Astrocyte of the spinal cord (primary cell): ENCODE measurements around the gene PCDHB4.
A peak's percentile ranks its signal among the peaks of the same experiment; 100 is the strongest.
"Not testable (repeated sequence)": the region's sequence is repeated elsewhere in the genome, so short reads cannot be mapped to it uniquely, and the experiment has no call there.

ENCODE experiments used
- DNase-seq: peaks from one replicate; pipeline ENCODE4 v3.0.0; 2011; ENCODE audit warnings: low read depth, low spot score
- H3K4me3 ChIP-seq: 2 replicates; pipeline ENCODE4 v1.5.1; 2011; ENCODE audit warnings: low read depth, mild to moderate bottlenecking, low read length, moderate library complexity
- CTCF ChIP-seq: IDR thresholded peaks from 2 replicates; pipeline ENCODE4 v1.5.1; 2012; ENCODE audit warnings: low read depth, mild to moderate bottlenecking, low read length, inconsistent platforms
- in situ Hi-C: cut with HindIII; loops from 2 replicates; pipeline ENCODE4 v1.10.0; 2017; ENCODE audit warnings: low sequenced_read_pairs

Gene PCDHB4

GRCh38 chr5:141100243-141100805 is 21.3 kb upstream of the PCDHB4 start, which contains the start of gene PCDHB3:
Gene PCDHB3, plus strand, starts transcription at chr5:141100473. Its CDS starts 177 bp downstream, at chr5:141100650.
- in situ Hi-C loops, result no loop called here
- H3K4me3 ChIP-seq, result no peak within 1 kb of the TSS
- DNase-seq, result peak; percentile 5
- peak; percentile 22 for TF ChIP-seq CTCF

GRCh38 chr5:141101059-141101458 is 20.6 kb upstream of the PCDHB4 start:
- TF ChIP-seq CTCF, result no peak
- in situ Hi-C loops, result no loop called here
- H3K4me3 ChIP-seq, result no peak overlapping the region

GRCh38 chr5:141102070-141102469 is 19.5 kb upstream of the PCDHB4 start:
- H3K4me3 ChIP-seq, DNase-seq, in situ Hi-C loops: not testable (repeated sequence)

More at GRCh38 chr5:141101059-141101458, 20.6 kb upstream of the PCDHB4 start:
- no peak for DNase-seq

- DNase-seq, H3K4me3 ChIP-seq, in situ Hi-C loops: not testable (repeated sequence)
Measured at GRCh38 chr5:141102471-141102870, 19.1 kb upstream of the PCDHB4 start.

GRCh38 chr5:141105350-141105749 is 16.3 kb upstream of the PCDHB4 start:
- in situ Hi-C loops, result no loop called here
- TF ChIP-seq CTCF, result no peak
- DNase-seq, result no peak
- H3K4me3 ChIP-seq, result no peak overlapping the region

GRCh38 chr5:141119250-141119649 is 2.4 kb upstream of the PCDHB4 start:
- in situ Hi-C loops, result no loop called here
- no peak for DNase-seq
- no peak for TF ChIP-seq CTCF
- H3K4me3 ChIP-seq, result no peak overlapping the region

- H3K4me3 ChIP-seq, result no peak overlapping the region
- DNase-seq, result no peak
- no peak for TF ChIP-seq CTCF
- in situ Hi-C loops, result no loop called here
Measured at GRCh38 chr5:141121985-141122384, 367 bp downstream of the PCDHB4 start.

- in situ Hi-C loops, H3K4me3 ChIP-seq, DNase-seq: not testable (repeated sequence)
Measured at GRCh38 chr5:141123396-141124135, 1.9 kb downstream of the PCDHB4 start.
